GM19193 (cell line): ENCODE results near the gene PTPRQ.

Source experiments
- POLR2A ChIP-seq: IDR thresholded peaks from 4 replicates; pipeline ENCODE4 v1.6.1; 2011; ENCODE audit not compliant: insufficient read depth, insufficient read length; ENCODE audit errors: extremely low read depth

The PTPRQ gene

DNA sequence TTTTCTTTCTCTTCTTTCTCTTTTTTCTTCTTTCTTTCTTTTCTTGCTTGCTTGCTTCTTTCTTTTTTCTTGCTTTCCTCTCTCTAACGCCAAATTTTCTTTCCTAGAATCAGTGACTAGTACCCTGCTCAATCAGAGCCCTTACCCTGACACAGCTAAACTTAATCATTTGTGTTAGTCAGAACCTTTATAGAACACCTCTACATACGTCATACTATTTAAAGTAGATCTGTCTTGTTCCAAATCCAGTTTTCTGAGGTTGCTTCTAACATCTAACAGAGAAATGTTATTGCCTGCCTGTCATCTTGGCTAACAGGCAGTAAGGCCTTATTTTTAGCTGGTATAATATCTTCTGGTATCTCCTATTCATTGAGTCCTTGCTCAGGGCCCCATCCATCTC is 197.9 kb downstream of the PTPRQ start:
- no peak for TF ChIP-seq POLR2A

DNA sequence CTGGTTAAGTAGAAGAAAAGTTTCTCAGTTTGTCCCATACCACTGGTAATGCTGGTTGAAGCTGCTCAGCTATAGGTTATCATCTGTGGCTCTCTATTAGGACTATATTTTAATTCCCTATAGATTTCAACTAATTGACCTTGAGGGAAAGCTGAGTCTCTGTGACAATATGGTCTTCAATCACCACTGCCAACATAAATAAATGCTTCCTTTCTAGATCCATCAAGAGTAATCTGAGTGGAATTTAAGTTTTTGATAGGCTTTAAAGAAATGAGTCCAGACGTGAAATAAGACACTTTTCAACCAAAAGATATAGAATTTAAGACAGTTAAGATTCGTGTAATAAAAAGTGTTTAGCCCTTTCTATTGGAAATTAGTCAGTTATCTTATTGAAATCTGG is 199.9 kb downstream of the PTPRQ start:
- TF ChIP-seq POLR2A: no peak

DNA sequence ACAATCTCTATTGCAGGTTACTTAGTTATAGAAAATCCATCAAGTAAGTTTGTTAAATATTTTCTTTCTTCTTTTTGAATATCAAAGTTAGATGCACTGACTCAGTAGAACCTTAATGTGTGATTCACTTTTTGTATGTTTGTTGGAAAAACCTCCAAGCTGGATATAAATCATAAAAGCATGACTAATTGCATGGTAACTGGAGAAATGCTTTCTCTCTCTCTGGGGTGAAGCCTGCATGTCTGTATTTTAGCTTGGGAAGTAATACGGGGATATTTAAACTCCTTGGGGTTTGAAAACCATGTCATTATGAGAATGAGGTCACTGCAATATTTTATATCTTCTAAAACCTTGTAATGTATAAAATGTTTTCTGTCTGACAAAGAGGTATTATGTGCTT is 204.8 kb downstream of the PTPRQ start:
- no peak for TF ChIP-seq POLR2A

DNA sequence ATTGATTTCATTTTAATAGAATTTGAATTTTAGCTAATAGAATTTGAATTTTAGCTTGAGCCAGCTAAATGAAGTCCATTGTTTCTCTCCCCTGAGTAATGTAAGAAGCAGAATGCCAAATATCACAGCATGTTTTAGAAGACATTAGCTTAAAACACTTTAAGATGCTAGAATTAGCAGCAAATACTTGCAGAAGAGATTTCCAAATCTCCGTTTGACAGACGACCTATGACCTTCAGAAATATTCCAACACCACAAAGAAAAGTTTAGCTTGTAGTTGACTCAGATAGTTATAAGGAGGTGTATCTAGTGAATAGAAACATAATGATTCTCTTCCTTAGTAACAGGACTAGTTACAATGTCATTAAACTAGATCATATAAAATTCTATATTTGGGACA is 211.7 kb downstream of the PTPRQ start:
- no peak for TF ChIP-seq POLR2A

DNA sequence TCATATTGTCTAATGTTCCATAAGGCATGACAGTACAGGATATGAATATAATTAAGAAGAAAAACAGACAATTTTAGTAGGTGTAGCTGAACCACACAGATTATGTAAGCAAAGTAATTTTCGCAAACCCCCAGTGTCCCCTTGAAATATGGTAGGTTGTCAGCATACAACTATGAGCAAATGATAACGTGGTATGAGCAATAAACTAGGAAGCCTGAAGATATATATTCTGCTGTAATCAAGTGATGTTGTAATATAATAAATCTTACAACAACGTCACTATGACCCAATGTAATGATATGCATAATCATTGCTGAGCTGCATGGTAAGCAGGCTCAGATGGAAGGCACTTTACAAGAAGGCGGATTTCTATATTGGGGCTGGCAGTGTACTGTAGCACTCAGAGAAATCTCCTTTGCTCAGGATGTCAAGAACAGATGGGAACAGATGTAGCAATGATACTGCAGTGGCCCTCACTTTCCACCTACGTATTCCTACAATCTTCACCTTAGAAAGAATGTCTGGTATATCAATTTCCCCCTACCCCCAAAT is 215.6 kb downstream of the PTPRQ start:
- TF ChIP-seq POLR2A: no peak

DNA sequence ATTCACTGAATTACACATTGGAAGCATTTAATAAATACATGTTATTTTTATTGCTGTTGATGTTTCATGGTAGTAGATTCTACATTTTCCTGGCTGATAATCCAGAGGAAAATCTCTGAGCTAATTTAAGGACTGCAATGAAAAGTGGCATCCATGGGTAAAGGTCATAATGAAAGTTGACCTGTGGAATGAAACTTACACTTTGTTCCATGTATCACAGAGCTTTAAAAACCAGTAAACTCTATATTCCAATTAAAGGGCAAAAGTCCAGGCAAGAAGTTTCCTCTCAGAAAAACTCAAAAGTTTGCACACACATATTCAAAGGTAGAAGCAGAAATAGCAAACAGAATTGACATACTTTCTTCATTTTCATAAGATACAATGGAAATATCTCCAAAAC is 218.6 kb downstream of the PTPRQ start:
- TF ChIP-seq POLR2A: no peak

DNA sequence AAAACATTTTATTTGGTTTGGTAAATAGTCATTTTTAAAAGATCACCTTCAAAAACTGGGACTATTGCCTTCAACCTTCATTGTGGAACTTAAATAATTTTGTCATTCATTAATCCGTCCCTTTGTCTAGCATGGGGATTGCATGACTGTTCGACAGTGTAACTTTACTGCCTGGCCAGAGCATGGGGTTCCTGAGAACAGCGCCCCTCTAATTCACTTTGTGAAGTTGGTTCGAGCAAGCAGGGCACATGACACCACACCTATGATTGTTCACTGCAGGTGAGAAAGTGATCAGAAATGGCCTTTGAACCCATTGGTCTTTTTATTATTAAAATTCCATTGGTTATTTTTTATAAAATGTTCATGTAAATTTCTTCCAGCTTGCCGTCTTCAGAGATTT is 226.2 kb downstream of the PTPRQ start:
- TF ChIP-seq POLR2A: no peak

DNA sequence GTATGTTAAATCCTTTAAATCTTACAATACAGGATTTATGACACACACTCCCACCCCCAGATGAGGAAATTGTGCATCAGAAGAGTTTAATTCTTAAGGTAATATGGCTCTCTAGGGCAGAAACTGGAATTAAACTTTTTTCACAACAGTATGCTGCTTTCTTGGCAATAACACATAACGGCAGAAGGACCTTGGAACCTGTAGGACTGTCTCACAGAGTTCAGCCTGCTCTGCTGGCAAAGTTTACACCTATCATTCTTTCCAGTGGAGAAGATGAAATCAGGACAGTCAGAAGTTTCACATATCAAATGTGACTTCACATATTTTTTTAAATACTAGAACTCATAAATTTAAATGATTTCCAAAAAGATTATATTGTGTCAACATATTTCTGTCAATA is 232.8 kb downstream of the PTPRQ start:
- TF ChIP-seq POLR2A: no peak

DNA sequence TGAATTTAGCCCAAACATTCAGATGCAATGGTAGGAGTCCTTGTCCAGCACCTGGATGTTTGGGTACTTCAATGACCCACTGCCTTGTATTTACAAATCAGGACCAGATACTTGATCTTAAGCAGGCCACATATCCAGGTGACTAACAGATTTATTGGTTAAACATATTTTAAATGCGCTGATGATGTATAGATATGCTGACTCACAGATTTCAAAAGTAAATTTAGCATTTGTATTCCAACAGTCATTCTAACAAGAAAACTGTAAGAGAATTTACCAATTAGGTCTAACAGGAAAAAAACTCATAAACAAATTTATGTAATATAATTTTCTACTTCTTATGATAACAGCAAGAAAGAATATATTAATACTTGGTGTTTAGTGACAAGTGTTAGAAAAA is 234.0 kb downstream of the PTPRQ start:
- TF ChIP-seq POLR2A: no peak

DNA sequence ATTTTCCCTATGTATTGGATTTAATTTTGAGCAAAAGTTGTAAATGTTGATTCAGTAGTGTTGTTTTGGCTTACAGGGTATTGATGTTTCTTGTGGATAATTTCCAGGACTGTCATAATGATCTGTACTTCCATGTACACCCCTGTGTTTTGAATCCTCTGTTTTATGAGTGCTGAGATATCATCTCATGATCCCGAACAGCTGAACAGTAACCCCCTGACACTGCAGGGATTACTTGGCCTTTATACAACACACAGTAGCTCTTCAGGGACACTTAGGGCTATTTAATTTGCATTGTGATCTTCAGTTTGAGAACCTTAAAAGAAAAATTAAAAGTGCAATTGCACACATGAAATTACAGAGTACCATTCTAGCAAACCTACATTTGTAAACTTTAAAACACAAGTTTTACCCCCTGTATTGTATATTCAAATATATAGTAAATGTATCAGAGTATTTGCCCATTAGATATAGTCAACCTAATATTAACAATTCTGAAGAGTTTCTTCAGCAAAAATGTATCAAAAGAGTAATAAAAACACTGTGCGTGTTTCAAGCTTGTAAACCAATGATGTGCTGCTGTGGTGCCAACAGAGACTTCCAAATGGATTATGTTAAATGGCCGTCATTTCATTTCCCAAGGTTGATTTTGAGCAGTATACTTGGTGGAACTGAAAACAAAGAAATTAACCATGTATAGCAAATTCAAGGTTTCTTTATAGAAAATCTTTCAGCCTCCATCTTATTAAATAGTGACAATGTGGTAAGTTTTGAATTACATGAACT is 235.5 kb downstream of the PTPRQ start:
- no peak for TF ChIP-seq POLR2A

DNA sequence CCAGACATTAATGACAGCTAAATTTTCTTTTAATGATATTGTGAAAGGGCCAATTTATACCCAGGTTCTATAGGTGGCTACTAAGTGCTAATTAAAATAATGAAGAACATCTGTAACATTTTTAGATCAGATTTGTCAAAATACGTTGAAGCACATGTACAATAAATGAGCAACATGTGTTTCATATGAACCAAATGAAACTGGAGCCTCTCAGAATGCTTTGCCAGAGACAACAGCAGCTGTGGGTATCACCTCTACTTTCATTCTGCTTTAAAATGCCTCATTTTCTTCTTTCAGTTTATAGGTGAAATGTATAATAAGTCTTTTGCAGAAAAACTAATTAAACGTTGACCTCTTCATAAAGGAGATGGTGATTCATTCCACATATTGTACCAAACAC is 237.3 kb downstream of the PTPRQ start:
- TF ChIP-seq POLR2A: no peak

DNA sequence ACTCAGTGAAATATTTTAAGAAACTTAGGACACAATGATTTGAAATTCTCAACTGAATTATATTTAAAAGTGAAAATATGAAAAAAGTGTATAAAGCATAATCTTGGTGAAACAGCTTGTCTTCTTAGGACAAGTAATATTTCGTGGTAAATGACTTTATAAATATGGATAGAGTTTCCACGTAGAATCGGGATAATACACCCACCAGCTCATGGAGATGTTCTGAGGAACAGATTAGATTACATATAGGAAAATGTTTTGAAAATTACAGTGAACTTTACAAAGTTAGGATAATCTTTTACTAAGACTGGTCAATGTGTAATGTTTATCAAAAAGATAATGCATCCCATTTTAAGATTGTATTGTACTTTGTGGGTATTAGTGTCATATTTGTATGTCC is 237.8 kb downstream of the PTPRQ start:
- TF ChIP-seq POLR2A: no peak

DNA sequence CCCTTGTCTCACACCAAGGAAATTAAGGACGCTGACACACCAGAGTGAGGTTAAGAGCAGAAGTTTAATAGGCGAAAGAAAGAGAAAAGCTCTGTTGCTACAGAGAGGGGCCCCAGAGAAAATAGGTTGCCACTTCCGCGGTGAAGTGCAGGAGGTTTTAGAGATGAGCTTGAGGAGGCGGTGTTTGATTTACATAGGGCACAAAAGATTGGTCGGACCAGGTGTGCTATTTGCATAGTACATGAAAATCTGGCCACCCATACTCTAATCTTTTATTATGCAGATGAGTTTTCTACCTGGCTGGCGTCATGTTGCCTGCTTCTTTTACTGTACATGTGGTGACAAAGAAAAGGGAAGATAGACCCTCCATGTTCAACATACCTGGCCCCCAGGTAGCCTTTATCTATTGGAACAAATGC is 240.1 kb downstream of the PTPRQ start:
- no peak for TF ChIP-seq POLR2A

DNA sequence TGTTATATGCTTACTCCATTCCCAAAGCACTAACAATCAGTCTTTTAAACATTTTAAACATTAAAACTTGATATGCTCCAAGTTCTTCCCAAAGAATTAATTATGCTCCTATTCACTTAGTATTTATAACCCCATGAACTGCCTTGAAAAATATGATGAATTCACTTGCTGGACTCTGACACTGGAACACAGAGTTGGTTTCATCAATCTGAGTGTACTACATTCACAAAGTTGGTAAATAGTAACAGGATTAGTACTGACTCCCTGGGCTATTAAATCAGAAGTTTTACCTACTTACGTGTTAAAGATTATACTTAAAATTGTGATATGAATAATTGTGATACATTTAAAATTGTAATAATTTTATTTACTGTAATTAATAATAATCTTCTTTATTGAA is 246.1 kb downstream of the PTPRQ start:
- TF ChIP-seq POLR2A: no peak

DNA sequence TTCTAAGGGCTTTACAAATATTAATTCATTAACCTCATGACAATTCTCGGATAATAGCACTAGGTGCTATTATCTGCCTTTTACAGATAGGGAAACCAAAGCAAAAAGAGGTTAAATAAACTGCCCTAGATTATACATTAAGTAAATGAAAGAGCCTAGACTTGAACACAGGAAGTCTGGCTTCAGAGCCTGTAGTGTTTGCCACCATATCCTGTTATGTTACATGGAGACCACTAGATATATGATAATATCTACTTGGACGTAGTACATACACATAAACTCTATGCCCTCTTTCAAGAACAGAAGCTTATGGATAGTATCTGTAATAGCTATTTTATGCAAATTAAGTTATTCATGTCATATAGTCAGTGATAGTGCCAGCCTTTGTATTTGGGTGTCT is 246.5 kb downstream of the PTPRQ start:
- no peak for TF ChIP-seq POLR2A

DNA sequence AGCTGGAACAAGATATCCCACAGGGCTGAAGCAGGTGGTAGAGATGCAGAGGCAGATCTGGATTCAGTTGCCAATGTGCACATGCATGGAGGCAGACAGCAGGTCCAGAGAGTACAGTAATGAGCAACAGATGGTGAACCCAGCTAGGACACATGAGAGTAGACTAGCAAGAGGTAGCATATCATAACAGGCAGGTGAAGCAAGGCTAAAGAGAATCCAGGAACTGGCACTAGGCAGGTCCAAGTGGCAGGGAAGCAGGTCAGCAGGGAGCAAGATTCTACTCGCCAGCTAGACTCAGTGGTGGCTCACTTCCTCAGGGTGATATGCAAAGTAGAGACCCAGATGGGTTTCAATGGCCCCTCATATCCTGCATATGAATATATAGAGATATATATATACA is 248.1 kb downstream of the PTPRQ start:
- no peak for TF ChIP-seq POLR2A
